ENCODE results near the gene KCNJ3. TPM values are rescaled to one million over a fixed set of nuclear protein-coding genes. Genes with fewer than 3 reads are reported as not detected.

The KCNJ3 gene
- total and polyA plus RNA-seq, 5 donors = 32.5 to 65.1 (median 55.6) TPM

GRCh38 chr2:154706660-154707059, 8.2 kb downstream of the KCNJ3 start:
- Histone ChIP-seq H3K9me3 (ENCODE audit: control insufficient read depth, low read length) (no peaks in the 10 kb centered on the region), H3K27me3 (ENCODE audit: control insufficient read depth, insufficient read depth) (no peaks in the 10 kb centered on the region), H3K4me1 (ENCODE audit: control insufficient read depth, insufficient read depth, low read length) (no peaks in the 10 kb centered on the region), H3K27ac (ENCODE audit: low read length) (no peak overlapping the region), H3K4me3 (ENCODE audit: low read length) (no peak overlapping the region)
- DNase-seq = no peak
- intact Hi-C loops (cut with DNase I) = loop anchor here in 1 of 4 donors (5.0 kb wide), 1 partner anchor 79 kb away; no protein-coding TSS in a partner anchor
- 63% methylated on average over 1 of the region's 1 CpG for WGBS
- ATAC-seq = no peak

GRCh38 chr2:154707994-154708575, 9.6 kb downstream of the KCNJ3 start:
- Histone ChIP-seq H3K4me1 (ENCODE audit: control insufficient read depth, insufficient read depth, low read length) (no peaks in the 10 kb centered on the region), H3K27ac (ENCODE audit: low read length) (no peak overlapping the region), H3K4me3 (ENCODE audit: low read length) (no peak overlapping the region), H3K9me3 (ENCODE audit: control insufficient read depth, low read length) (no peaks in the 10 kb centered on the region), H3K27me3 (ENCODE audit: control insufficient read depth, insufficient read depth) (no peaks in the 10 kb centered on the region)
- DNase-seq = no peak
- intact Hi-C loops (cut with DNase I) = loop anchor here in 1 of 4 donors (5.0 kb wide), 1 partner anchor 81 kb away; no protein-coding TSS in a partner anchor
- WGBS = 69% methylated on average over 3 of the region's 3 CpGs
- ATAC-seq = no peak

DNA sequence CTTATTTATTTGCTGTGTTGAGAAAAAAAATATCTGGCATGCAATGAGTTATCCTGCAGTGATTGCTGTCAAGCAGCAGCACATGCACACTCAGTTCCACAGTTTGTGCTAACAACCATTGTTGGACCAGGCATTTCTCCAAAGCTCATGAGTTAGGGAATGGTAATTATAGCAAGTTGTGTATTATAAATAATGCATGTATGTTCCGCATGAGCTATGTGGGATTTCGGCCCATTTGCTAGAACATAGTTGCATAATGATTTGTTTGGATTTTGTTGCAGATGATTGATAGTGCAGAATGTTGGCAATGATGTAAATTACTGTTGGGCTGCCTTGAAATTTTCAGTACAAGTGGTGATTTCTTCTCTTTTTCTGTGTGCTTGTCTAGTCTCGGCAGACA, 10.7 kb downstream of the KCNJ3 start:
- ATAC-seq (peak in 1 of 2 donors; percentile 45), DNase-seq (no peak)
- Histone ChIP-seq H3K27ac (ENCODE audit: low read length) (no peak overlapping the region), H3K4me1 (ENCODE audit: control insufficient read depth, insufficient read depth, low read length) (no peaks in the 10 kb centered on the region), H3K27me3 (ENCODE audit: control insufficient read depth, insufficient read depth) (no peaks in the 10 kb centered on the region), H3K4me3 (ENCODE audit: low read length) (peak overlapping the region; percentile 9), H3K9me3 (ENCODE audit: control insufficient read depth, low read length) (no peaks in the 10 kb centered on the region)
- intact Hi-C loops (cut with DNase I) = loop anchor here in 1 of 4 donors (5.0 kb wide), 1 partner anchor 82 kb away; no protein-coding TSS in a partner anchor
- 49% methylated on average over 3 of the region's 3 CpGs for WGBS

GRCh38 chr2:154710078-154710477, 11.6 kb downstream of the KCNJ3 start:
- ATAC-seq (no peak), DNase-seq (no peak)
- intact Hi-C loops (cut with DNase I) = no loop called here
- no peak overlapping the region for H3K27ac ChIP-seq (ENCODE audit: low read length)
- H3K4me3 ChIP-seq (ENCODE audit: low read length) = no peak overlapping the region
- WGBS = 90% methylated on average over 2 of the region's 2 CpGs
- no peaks in the 10 kb centered on the region for H3K27me3 ChIP-seq (ENCODE audit: control insufficient read depth, insufficient read depth)
- no peaks in the 10 kb centered on the region for H3K9me3 ChIP-seq (ENCODE audit: control insufficient read depth, low read length)
- H3K4me1 ChIP-seq (ENCODE audit: control insufficient read depth, insufficient read depth, low read length) = no peaks in the 10 kb centered on the region

DNA sequence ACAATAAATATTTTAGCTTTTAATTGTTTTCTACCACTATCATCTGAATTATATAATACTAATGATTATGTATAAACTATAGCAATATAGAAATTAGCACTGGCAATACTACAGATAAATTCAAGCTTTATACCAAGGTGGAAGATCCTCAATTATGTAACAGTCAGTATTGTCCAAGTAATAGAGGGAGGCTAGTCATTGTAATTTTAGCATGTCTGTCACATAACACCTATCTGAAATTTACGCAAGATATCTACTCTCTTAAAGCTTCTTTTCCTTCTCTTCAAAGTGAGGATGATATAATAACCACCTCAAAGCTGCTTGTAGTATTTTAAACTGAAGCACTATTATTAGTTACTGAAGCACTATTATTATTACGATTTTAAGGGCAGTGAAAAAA, 12.2 kb downstream of the KCNJ3 start:
- no peaks in the 10 kb centered on the region for H3K9me3 ChIP-seq (ENCODE audit: control insufficient read depth, low read length)
- no peak for DNase-seq
- H3K27ac ChIP-seq (ENCODE audit: low read length) = no peak overlapping the region
- peak in 1 of 2 donors; percentile 57 for ATAC-seq
- intact Hi-C loops (cut with DNase I) = no loop called here
- no peaks in the 10 kb centered on the region for H3K4me1 ChIP-seq (ENCODE audit: control insufficient read depth, insufficient read depth, low read length)
- H3K4me3 ChIP-seq (ENCODE audit: low read length) = no peak overlapping the region
- WGBS = 69% methylated on average over 2 of the region's 2 CpGs
- no peaks in the 10 kb centered on the region for H3K27me3 ChIP-seq (ENCODE audit: control insufficient read depth, insufficient read depth)

- DNase-seq (no peak), ATAC-seq (no peak)
- intact Hi-C loops (cut with DNase I) = no loop called here
- Histone ChIP-seq H3K27me3 (ENCODE audit: control insufficient read depth, insufficient read depth) (no peaks in the 10 kb centered on the region), H3K27ac (ENCODE audit: low read length) (no peak overlapping the region), H3K9me3 (ENCODE audit: control insufficient read depth, low read length) (no peaks in the 10 kb centered on the region), H3K4me3 (ENCODE audit: low read length) (no peak overlapping the region), H3K4me1 (ENCODE audit: control insufficient read depth, insufficient read depth, low read length) (no peaks in the 10 kb centered on the region)
Observed at GRCh38 chr2:154713675-154714074, 15.2 kb downstream of the KCNJ3 start.

GRCh38 chr2:154720651-154721050, 22.2 kb downstream of the KCNJ3 start:
- no peaks in the 10 kb centered on the region for H3K27me3 ChIP-seq (ENCODE audit: control insufficient read depth, insufficient read depth)
- H3K4me1 ChIP-seq (ENCODE audit: control insufficient read depth, insufficient read depth, low read length) = no peaks in the 10 kb centered on the region
- WGBS = 33% methylated on average over 2 of the region's 2 CpGs
- no peak overlapping the region for H3K4me3 ChIP-seq (ENCODE audit: low read length)
- intact Hi-C loops (cut with DNase I) = no loop called here
- no peaks in the 10 kb centered on the region for H3K9me3 ChIP-seq (ENCODE audit: control insufficient read depth, low read length)
- no peak overlapping the region for H3K27ac ChIP-seq (ENCODE audit: low read length)
- ATAC-seq = no peak
- no peak for DNase-seq

DNA sequence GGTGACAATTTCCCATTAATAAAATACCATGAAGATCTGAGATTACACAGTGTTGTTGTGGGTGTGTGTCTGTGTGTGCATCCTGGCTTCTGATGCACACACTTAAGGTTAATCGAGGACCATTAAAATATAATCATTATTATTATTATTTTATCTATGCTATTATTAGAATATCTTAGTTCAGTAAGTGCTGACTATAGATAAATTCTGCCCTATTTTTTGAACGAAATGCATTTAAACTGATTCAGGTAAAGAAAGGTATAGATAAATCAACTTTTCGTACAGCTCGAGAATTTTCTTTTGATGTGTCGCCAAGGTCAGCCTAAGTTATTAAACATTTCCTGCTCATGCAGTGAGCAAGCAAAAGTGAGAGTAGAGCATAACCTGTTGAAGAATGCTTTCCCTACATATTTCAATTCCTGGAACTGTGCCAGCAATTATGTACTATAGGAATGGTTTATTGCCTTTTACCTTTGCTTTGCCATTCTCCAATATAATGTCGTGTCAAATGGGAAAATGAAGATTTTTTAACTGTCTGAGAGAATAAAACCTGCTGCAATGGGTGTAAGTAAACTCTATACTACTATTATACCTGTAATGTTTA, 25.8 kb downstream of the KCNJ3 start:
- Histone ChIP-seq H3K9me3 (ENCODE audit: control insufficient read depth, low read length) (no peaks in the 10 kb centered on the region), H3K27ac (ENCODE audit: low read length) (no peak overlapping the region), H3K4me1 (ENCODE audit: control insufficient read depth, insufficient read depth, low read length) (no peaks in the 10 kb centered on the region), H3K4me3 (ENCODE audit: low read length) (no peak overlapping the region), H3K27me3 (ENCODE audit: control insufficient read depth, insufficient read depth) (no peaks in the 10 kb centered on the region)
- ATAC-seq (no peak), DNase-seq (no peak)
- 79% methylated on average over 6 of the region's 6 CpGs for WGBS
- intact Hi-C loops (cut with DNase I) = no loop called here

GRCh38 chr2:154740361-154740760, 41.9 kb downstream of the KCNJ3 start:
- Histone ChIP-seq H3K27ac (ENCODE audit: low read length) (no peak overlapping the region), H3K4me1 (ENCODE audit: control insufficient read depth, insufficient read depth, low read length) (no peaks in the 10 kb centered on the region), H3K27me3 (ENCODE audit: control insufficient read depth, insufficient read depth) (no peaks in the 10 kb centered on the region), H3K4me3 (ENCODE audit: low read length) (no peak overlapping the region), H3K9me3 (ENCODE audit: control insufficient read depth, low read length) (no peaks in the 10 kb centered on the region)
- DNase-seq = no peak
- 38% methylated on average over 2 of the region's 2 CpGs for WGBS
- peak; percentile 57 to 74 for ATAC-seq
- intact Hi-C loops (cut with DNase I) = no loop called here

DNA sequence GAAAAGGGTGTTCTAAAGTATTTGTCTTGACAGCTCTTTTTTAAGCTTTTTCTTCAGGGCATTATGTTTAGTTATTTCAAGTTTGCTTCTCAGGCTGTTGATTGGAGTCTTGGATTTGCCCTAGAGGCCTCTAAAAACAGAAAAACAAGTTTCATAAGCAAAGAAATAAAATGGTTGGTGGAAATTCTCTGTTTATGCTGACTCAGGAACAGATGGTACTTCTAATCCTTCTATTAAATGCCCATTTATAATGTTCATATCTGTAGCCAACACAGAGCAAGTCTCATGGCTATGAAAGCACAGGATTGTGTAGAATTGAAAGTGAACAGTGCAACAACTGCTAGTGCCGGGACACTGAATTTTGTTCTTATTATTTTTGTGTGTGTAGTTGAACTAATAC, 60.4 kb downstream of the KCNJ3 start:
- no peak for ATAC-seq
- Histone ChIP-seq H3K9me3 (ENCODE audit: control insufficient read depth, low read length) (no peaks in the 10 kb centered on the region), H3K27me3 (ENCODE audit: control insufficient read depth, insufficient read depth) (no peaks in the 10 kb centered on the region), H3K4me3 (ENCODE audit: low read length) (no peak overlapping the region), H3K4me1 (ENCODE audit: control insufficient read depth, insufficient read depth, low read length) (no peaks in the 10 kb centered on the region), H3K27ac (ENCODE audit: low read length) (no peak overlapping the region)
- DNase-seq = no peak
- WGBS = 96% methylated on average over 1 of the region's 1 CpG
- intact Hi-C loops (cut with DNase I) = no loop called here

- WGBS = 90% methylated on average over 2 of the region's 2 CpGs
- Histone ChIP-seq H3K27me3 (ENCODE audit: control insufficient read depth, insufficient read depth) (no peaks in the 10 kb centered on the region), H3K27ac (ENCODE audit: low read length) (no peak overlapping the region), H3K9me3 (ENCODE audit: control insufficient read depth, low read length) (no peaks in the 10 kb centered on the region), H3K4me3 (ENCODE audit: low read length) (no peak overlapping the region), H3K4me1 (ENCODE audit: control insufficient read depth, insufficient read depth, low read length) (no peaks in the 10 kb centered on the region)
- DNase-seq (no peak), ATAC-seq (no peak)
- intact Hi-C loops (cut with DNase I) = no loop called here
Observed at GRCh38 chr2:154762638-154763037, 64.1 kb downstream of the KCNJ3 start.

Data from right cardiac atrium (tissue), 5 donors.